Measurements from ENCODE around the gene LRSAM1. TPM values are rescaled to one million over a fixed set of nuclear protein-coding genes. Genes with fewer than 3 reads are reported as not detected.

LRSAM1 gene
- polyA plus RNA-seq, 1 experiment, result 3.4 TPM

DNA sequence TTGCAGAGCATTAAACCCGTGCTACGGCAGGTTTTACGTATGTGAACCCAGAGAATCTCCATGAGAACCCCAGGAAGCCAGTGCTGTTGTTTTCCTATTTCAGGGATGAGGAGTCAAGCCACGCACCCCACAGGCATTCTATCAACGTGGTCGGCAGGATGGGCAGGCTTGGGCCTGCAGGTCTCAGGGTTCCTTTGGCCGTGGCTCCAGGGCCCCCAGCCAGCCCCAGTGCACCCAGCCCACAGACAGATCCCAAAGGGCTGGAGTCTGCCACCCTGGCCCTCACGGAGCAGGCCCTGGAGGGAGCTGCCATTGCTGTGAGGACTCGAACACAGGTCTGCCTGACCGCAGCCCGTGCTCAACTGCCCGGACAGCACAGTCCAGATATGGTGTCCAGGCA, 83.6 kb downstream of the LRSAM1 start:
- no peak overlapping the region for H3K4me3 ChIP-seq (ENCODE audit: low read depth, low read length)
- H3K9me3 ChIP-seq (ENCODE audit: control insufficient read depth, insufficient read depth, low read length), result peaks cover 2% of the 10 kb centered on the region; the same call in 1 of the 2 replicates
- no peaks in the 10 kb centered on the region for H3K27me3 ChIP-seq (ENCODE audit: control insufficient read depth, insufficient read depth, low read length)
- ChIA-PET POLR2A (no interaction called here), CTCF (interaction anchor here (3.0 kb wide), 1 partner anchor 9 kb away, joined by 12 read pairs; no protein-coding TSS in a partner anchor)
- TF ChIP-seq, protein P1, sequence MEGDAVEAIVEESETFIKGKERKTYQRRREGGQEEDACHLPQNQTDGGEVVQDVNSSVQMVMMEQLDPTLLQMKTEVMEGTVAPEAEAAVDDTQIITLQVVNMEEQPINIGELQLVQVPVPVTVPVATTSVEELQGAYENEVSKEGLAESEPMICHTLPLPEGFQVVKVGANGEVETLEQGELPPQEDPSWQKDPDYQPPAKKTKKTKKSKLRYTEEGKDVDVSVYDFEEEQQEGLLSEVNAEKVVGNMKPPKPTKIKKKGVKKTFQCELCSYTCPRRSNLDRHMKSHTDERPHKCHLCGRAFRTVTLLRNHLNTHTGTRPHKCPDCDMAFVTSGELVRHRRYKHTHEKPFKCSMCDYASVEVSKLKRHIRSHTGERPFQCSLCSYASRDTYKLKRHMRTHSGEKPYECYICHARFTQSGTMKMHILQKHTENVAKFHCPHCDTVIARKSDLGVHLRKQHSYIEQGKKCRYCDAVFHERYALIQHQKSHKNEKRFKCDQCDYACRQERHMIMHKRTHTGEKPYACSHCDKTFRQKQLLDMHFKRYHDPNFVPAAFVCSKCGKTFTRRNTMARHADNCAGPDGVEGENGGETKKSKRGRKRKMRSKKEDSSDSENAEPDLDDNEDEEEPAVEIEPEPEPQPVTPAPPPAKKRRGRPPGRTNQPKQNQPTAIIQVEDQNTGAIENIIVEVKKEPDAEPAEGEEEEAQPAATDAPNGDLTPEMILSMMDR (IDR thresholded peaks at IDR 0.05; ENCODE audit: low read depth, low read length), result no peak
- H3K27ac ChIP-seq (ENCODE audit: low read depth, low read length), result no peak overlapping the region
- no peak for DNase-seq (ENCODE audit: low read depth, low spot score)

DNA sequence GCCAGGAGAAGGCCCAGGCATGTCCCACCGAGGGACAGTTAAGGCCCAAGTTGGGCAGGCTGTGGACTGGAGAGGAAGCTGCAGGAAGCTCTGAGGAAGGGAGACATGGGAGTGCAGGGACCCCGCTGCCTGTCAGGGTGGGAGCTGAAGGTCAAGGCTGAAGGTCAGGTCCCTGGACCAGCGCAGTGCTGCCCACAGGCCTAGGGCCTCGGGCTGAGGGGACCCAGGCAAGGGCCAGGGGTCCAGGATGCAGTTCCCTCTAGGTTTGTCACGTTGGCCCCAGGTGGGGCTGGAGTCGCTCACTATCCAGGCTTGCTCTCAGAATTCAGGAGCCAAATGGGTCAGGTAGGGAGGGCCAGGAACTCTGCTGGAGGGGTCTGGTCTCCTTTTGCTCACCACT, 84.1 kb downstream of the LRSAM1 start:
- Histone ChIP-seq H3K27ac (ENCODE audit: low read depth, low read length) (peak overlapping the region; percentile 31), H3K4me3 (ENCODE audit: low read depth, low read length) (no peak overlapping the region), H3K9me3 (ENCODE audit: control insufficient read depth, insufficient read depth, low read length) (peaks cover 2% of the 10 kb centered on the region; the same call in 1 of the 2 replicates), H3K27me3 (ENCODE audit: control insufficient read depth, insufficient read depth, low read length) (no peaks in the 10 kb centered on the region)
- CTCF ChIA-PET, result interaction anchor here (3.0 kb wide), 1 partner anchor 9 kb away, joined by 12 read pairs; no protein-coding TSS in a partner anchor
- TF ChIP-seq, protein P1 (IDR thresholded peaks at IDR 0.05; ENCODE audit: low read depth, low read length), result no peak
- no peak for DNase-seq (ENCODE audit: low read depth, low spot score)
- POLR2A ChIA-PET, result no interaction called here

DNA sequence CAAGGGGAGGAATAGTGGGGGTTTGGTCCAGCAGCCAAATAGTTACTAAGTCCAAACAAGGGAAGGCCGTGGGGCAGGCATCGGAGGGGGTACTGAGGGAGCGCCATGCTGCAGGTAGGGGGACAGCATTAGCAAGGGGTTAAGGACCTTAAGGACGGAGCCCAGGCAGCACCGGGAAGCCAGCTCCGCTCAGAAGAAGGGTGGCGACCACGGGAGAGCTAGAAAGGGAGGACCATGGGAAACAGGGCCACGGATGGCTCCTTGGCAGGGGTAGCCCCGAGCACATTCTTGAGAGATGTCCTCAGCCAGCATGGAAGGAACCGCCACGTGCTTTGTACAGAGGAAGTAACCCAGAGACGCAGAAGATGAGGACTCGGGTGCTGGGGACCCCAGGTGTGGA, 84.5 kb downstream of the LRSAM1 start:
- POLR2A ChIA-PET, result interaction anchor here (1.9 kb wide), 1 partner anchor 16 kb away, joined by 4 read pairs; no protein-coding TSS in a partner anchor
- H3K9me3 ChIP-seq (ENCODE audit: control insufficient read depth, insufficient read depth, low read length), result peaks cover 2% of the 10 kb centered on the region; the same call in 1 of the 2 replicates
- DNase-seq (ENCODE audit: low read depth, low spot score), result no peak
- CTCF ChIA-PET, result interaction anchor here (3.0 kb wide), 1 partner anchor 10 kb away, joined by 12 read pairs; no protein-coding TSS in a partner anchor
- peak overlapping the region; percentile 47 for H3K27ac ChIP-seq (ENCODE audit: low read depth, low read length)
- H3K4me3 ChIP-seq (ENCODE audit: low read depth, low read length), result no peak overlapping the region
- no peaks in the 10 kb centered on the region for H3K27me3 ChIP-seq (ENCODE audit: control insufficient read depth, insufficient read depth, low read length)
- TF ChIP-seq, protein P1 (IDR thresholded peaks at IDR 0.05; ENCODE audit: low read depth, low read length), result no peak

- ChIA-PET CTCF (interaction anchor here (1.1 to 3.0 kb wide), 3 partner anchors 11 to 33 kb away, joined by 3 to 16 read pairs (median 12); no protein-coding TSS in a partner anchor), POLR2A (interaction anchor here (0.5 to 1.9 kb wide), 4 partner anchors 15 to 71 kb away, joined by 4 to 7 read pairs (median 5); no protein-coding TSS in a partner anchor)
- TF ChIP-seq, protein P1 (IDR thresholded peaks at IDR 0.05; ENCODE audit: low read depth, low read length), result no peak
- Histone ChIP-seq H3K9me3 (ENCODE audit: control insufficient read depth, insufficient read depth, low read length) (peaks cover under 1% of the 10 kb centered on the region; the same call in 1 of the 2 replicates), H3K27ac (ENCODE audit: low read depth, low read length) (peak overlapping the region; percentile 47), H3K27me3 (ENCODE audit: control insufficient read depth, insufficient read depth, low read length) (no peaks in the 10 kb centered on the region), H3K4me3 (ENCODE audit: low read depth, low read length) (no peak overlapping the region)
- DNase-seq (ENCODE audit: low read depth, low spot score), result no peak
These were observed 85.2 kb downstream of the LRSAM1 start for GRCh38 chr9:127536499-127536898.

DNA sequence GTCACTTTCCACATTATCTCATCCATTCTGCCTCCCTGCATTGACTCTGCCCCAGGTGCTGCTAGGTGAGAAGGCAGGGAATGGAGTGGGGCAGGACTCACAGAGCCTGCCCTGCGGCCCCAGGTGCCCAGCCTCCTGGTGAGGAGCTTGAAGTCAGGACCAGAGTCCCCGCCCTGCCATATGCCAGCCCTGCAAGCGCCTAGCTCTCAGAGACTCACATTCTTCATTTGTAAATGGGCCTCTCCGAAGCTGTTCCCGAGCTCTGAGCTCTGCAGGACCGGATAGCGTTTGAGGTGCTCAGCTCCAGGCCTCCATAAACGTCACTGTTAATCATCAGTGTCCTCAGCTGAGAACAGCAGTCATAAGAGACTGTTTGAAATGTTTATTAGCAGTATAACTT, 85.7 kb downstream of the LRSAM1 start:
- H3K27me3 ChIP-seq (ENCODE audit: control insufficient read depth, insufficient read depth, low read length), result no peaks in the 10 kb centered on the region
- TF ChIP-seq, protein P1 (IDR thresholded peaks at IDR 0.05; ENCODE audit: low read depth, low read length), result no peak
- peak overlapping the region; percentile 47 for H3K27ac ChIP-seq (ENCODE audit: low read depth, low read length)
- no peak for DNase-seq (ENCODE audit: low read depth, low spot score)
- POLR2A ChIA-PET, result interaction anchor here (1.1 to 1.9 kb wide), 3 partner anchors 16 to 25 kb away, joined by 4 to 7 read pairs (median 4); no protein-coding TSS in a partner anchor
- H3K9me3 ChIP-seq (ENCODE audit: control insufficient read depth, insufficient read depth, low read length), result no peaks in the 10 kb centered on the region
- H3K4me3 ChIP-seq (ENCODE audit: low read depth, low read length), result no peak overlapping the region
- CTCF ChIA-PET, result interaction anchor here (1.1 to 1.9 kb wide), 2 partner anchors 11 to 34 kb away, joined by 3 to 16 read pairs; no protein-coding TSS in a partner anchor

All from AG04450 (cell line).